Mucosa of stomach (tissue), 1 donor: ENCODE results near the gene PNPLA7.
"Not testable (repeated sequence)": the region's sequence is repeated elsewhere in the genome, so short reads cannot be mapped to it uniquely, and the experiment has no call there.

ENCODE experiments used
- H3K27me3 ChIP-seq: one replicate; pipeline ENCODE4 v1.7.0; 2013; ENCODE audit warnings: mild to moderate bottlenecking, low read length; ENCODE audit not compliant: control insufficient read depth, insufficient read depth
- H3K36me3 ChIP-seq: one replicate; pipeline ENCODE4 v1.7.0; 2013; ENCODE audit warnings: low read length; ENCODE audit not compliant: control insufficient read depth, insufficient read depth
- H3K4me1 ChIP-seq: one replicate; pipeline ENCODE4 v1.7.0; 2013; ENCODE audit warnings: mild to moderate bottlenecking, low read length; ENCODE audit not compliant: control insufficient read depth, insufficient read depth
- H3K4me3 ChIP-seq: one replicate; pipeline ENCODE4 v1.7.0; 2013; ENCODE audit warnings: low read length
- H3K9ac ChIP-seq: one replicate; pipeline ENCODE4 v1.7.0; 2013; ENCODE audit warnings: mild to moderate bottlenecking, low read length, moderate library complexity
- H3K9me3 ChIP-seq: one replicate; pipeline ENCODE4 v1.7.0; 2013; ENCODE audit warnings: mild to moderate bottlenecking, low read length, moderate library complexity; ENCODE audit not compliant: control insufficient read depth
- donor health status: Pancreatic carcinoma.

The PNPLA7 gene

DNA sequence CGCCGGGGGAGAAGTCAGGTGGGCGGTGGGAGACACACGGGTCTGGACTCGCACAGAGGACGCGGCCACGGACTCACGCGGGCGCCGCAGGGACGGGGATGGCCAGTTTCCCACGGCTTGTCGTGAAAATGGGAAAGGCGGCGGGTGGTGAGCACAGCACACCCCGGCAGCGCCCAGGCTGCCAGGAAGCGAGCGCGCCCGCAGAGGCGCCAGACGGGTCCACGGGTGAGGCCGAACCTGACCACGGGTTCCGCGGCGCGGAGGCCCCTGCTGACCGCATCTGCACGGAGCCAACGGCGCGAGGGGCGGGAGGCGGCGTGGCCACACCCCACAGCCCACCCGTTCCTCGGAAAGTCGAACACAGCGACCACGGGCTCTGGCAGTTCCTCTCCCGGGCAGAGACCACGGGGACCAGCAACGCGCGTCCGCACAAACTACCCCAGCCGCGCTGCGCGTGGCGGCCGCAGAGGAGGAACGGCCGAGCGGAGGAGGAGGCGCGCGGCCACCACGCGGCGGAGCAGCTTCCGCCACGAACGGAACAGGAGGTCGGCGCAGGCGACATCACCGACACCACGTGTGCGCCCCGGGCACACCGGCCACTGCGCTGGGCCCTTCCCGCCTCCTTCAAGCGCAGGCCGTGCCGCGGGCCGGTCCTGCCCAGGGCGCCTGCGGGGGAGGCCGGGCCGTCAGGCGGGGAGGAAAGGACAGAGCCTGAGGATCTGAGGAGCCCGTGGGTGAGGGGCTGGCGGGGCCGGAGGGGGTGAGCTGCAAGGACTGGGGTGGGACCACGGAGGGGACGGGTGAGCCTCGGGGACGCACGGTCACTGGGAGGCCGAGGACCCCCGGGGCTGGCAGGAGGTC, 132.8 kb downstream of the PNPLA7 start:
- H3K36me3 ChIP-seq, result no peaks in the 10 kb centered on the region
- no peak overlapping the region for H3K4me3 ChIP-seq
- H3K27me3 ChIP-seq, result no peaks in the 10 kb centered on the region
- H3K9ac ChIP-seq, result peak overlapping the region; percentile 22
- peaks cover 24% of the 10 kb centered on the region for H3K4me1 ChIP-seq
- H3K9me3 ChIP-seq, result no peaks in the 10 kb centered on the region

- no peaks in the 10 kb centered on the region for H3K36me3 ChIP-seq
- no peaks in the 10 kb centered on the region for H3K27me3 ChIP-seq
- H3K9ac ChIP-seq, result no peak overlapping the region
- H3K9me3 ChIP-seq, result no peaks in the 10 kb centered on the region
- H3K4me1 ChIP-seq, result peaks cover 25% of the 10 kb centered on the region
- no peak overlapping the region for H3K4me3 ChIP-seq
Observed at GRCh38 chr9:137416563-137417151, 133.5 kb downstream of the PNPLA7 start.

GRCh38 chr9:137416006-137416562, 134.1 kb downstream of the PNPLA7 start:
- Histone ChIP-seq H3K4me1 (peaks cover 29% of the 10 kb centered on the region), H3K36me3 (no peaks in the 10 kb centered on the region), H3K4me3 (no peak overlapping the region), H3K9ac (no peak overlapping the region), H3K9me3 (no peaks in the 10 kb centered on the region), H3K27me3 (no peaks in the 10 kb centered on the region)

DNA sequence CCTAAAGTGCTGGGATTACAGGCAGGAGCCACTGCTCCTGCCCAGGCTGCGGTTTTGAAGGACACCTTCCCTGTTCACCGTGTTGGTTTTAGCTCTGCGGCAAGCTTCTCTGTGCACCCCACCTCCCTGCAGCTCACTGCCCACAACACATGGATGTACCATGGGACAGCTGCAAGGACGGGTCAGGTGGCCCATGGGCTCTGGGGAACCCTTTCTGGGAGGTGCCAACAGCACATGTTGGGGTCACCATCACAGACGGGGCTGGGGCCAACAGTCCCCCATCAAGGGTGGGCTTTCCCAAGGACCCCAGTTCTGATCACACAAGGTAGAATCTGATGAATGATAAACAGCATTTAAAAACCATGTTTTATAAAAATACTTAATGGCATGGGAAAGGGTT, 134.8 kb downstream of the PNPLA7 start:
- Histone ChIP-seq H3K4me1 (peaks cover 32% of the 10 kb centered on the region), H3K36me3 (no peaks in the 10 kb centered on the region), H3K9ac (no peak overlapping the region), H3K27me3 (no peaks in the 10 kb centered on the region), H3K4me3 (no peak overlapping the region), H3K9me3 (no peaks in the 10 kb centered on the region)

GRCh38 chr9:137412431-137412830, 137.8 kb downstream of the PNPLA7 start:
- H3K27me3 ChIP-seq, result no peaks in the 10 kb centered on the region
- H3K9ac ChIP-seq, result peak overlapping the region; percentile 43

DNA sequence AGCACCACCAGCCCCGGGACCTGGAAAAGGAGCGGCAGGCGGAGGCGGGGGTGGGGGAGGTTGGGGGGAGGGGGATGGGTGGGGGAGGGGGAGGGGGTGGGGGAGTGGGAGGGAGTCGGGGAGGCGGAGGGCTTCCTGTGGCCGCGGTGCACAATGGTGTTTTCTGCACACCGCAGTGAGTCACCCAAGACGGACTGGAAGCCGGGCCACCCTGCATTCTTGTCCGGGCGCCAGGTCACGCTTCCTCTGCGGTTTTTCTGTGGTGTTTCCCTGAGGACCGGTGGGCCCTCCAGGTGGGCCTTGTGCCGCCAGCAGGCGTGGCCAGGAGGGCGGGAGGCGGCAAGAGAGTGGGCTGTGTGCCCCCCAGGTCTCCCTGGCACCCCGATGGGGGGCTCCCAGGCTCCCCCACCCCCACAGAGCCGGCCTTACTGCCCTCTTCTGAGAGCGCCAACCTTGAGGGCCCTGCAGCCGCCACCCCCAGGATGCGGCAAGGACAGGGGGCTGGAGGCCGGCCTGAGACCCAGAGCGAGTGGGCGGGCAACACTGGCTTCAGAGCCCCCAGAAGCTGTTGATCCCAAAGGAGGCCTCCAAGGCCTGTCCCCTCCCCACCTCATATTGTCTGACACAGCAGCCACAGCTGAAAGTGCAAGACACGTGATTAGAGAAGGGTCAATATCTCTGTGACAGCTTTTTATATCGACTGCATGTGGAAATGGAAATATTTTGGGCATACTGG, 138.4 kb downstream of the PNPLA7 start:
- peak overlapping the region; percentile 43 for H3K9ac ChIP-seq
- no peaks in the 10 kb centered on the region for H3K36me3 ChIP-seq
- H3K27me3 ChIP-seq, result no peaks in the 10 kb centered on the region
- H3K4me1 ChIP-seq, result peaks cover 32% of the 10 kb centered on the region
- H3K4me3 ChIP-seq, result no peak overlapping the region
- H3K9me3 ChIP-seq, result no peaks in the 10 kb centered on the region

More at GRCh38 chr9:137412431-137412830, 137.8 kb downstream of the PNPLA7 start:
- Histone ChIP-seq H3K4me1 (peaks cover 28% of the 10 kb centered on the region), H3K9me3 (no peaks in the 10 kb centered on the region), H3K36me3 (no peaks in the 10 kb centered on the region), H3K4me3 (no peak overlapping the region)

- Histone ChIP-seq H3K4me1 (peaks cover 36% of the 10 kb centered on the region), H3K27me3 (no peaks in the 10 kb centered on the region), H3K4me3 (no peak overlapping the region), H3K36me3 (no peaks in the 10 kb centered on the region), H3K9me3 (no peaks in the 10 kb centered on the region), H3K9ac (peak overlapping the region; percentile 39)
Observed at GRCh38 chr9:137411260-137411644, 138.9 kb downstream of the PNPLA7 start.

GRCh38 chr9:137410891-137411249, 139.3 kb downstream of the PNPLA7 start:
- Histone ChIP-seq H3K4me3 (no peak overlapping the region), H3K9me3 (no peaks in the 10 kb centered on the region), H3K36me3 (no peaks in the 10 kb centered on the region), H3K9ac (peak overlapping the region; percentile 39), H3K27me3 (no peaks in the 10 kb centered on the region), H3K4me1 (peaks cover 40% of the 10 kb centered on the region)

GRCh38 chr9:137410236-137410890, 139.8 kb downstream of the PNPLA7 start:
- not testable (repeated sequence) for H3K36me3 ChIP-seq, H3K9me3 ChIP-seq, H3K4me3 ChIP-seq, H3K27me3 ChIP-seq, H3K9ac ChIP-seq
- peaks cover 42% of the 10 kb centered on the region for H3K4me1 ChIP-seq
